Right cardiac atrium (tissue), 5 donors: ENCODE measurements around the gene MGAT4D. TPM values are rescaled to one million over a fixed set of nuclear protein-coding genes. Genes with fewer than 3 reads are reported as not detected.
A peak's percentile ranks its signal among the peaks of the same experiment; 100 is the strongest.
"Not testable (repeated sequence)": the region's sequence is repeated elsewhere in the genome, so short reads cannot be mapped to it uniquely, and the experiment has no call there.

Source experiments
- ATAC-seq, 2 donors: fragments of 200-7000 bp; cut with Tn5 transposase; one replicate each; pipeline versions ENCODE4 v1.8.0 to v1.9.1; 2020; ENCODE audit warnings: moderate library complexity in 2 of 2, mild to moderate bottlenecking in 1 of 2
- DNase-seq, 3 donors: peaks; one replicate each; pipeline ENCODE4 v3.0.0-alpha.2; 2020
- H3K27ac ChIP-seq: one replicate; pipeline ENCODE4 v1.5.1; 2013; ENCODE audit warnings: mild to moderate bottlenecking, low read length, control low read depth, moderate library complexity
- H3K27me3 ChIP-seq: one replicate; pipeline ENCODE4 v1.6.1; 2013; ENCODE audit not compliant: control insufficient read depth, insufficient read depth
- H3K4me1 ChIP-seq: one replicate; pipeline ENCODE4 v1.6.1; 2013; ENCODE audit warnings: low read length; ENCODE audit not compliant: control insufficient read depth, insufficient read depth
- H3K4me3 ChIP-seq: one replicate; pipeline ENCODE4 v1.5.1; 2013; ENCODE audit warnings: low read length, control low read depth
- H3K9me3 ChIP-seq: one replicate; pipeline ENCODE4 v1.6.1; 2013; ENCODE audit warnings: low read length; ENCODE audit not compliant: control insufficient read depth
- WGBS: extraction: QIAGEN DNeasy Blood & Tissue Kit; methylation state at CpG from one replicate; pipeline ENCODE4 v1.1.7; 2013; 5-methylcytosine and 5-hydroxymethylcytosine counted together
- intact Hi-C, 4 donors: fragments of 100-400 bp; cut with DNase I; formaldehyde crosslinking; loops; one replicate each; pipeline versions ENCODE4 v1.11.0 to v1.14.0; 2022 to 2023
- long read RNA-seq, 4 donors: library from polyadenylated mRNA; unstranded; transcript quantifications; one replicate each; pipeline ENCODE4 v2.0.0, GENCODE V29; 2020 to 2021
- polyA plus RNA-seq: library from polyadenylated mRNA; stranded (reverse); fragments of 200-250 nt; gene quantifications from one replicate; pipeline ENCODE4 v1.2.3, GENCODE V29; 2013
- total RNA-seq, 4 donors: library from RNA; stranded (reverse); fragmentation: NEBNext Ultra II Directional; extraction: Animal tissue kit (Norgen Biotek cat#: 25700); gene quantifications; one replicate each; pipeline ENCODE4 v1.2.1, GENCODE V29; 2021
- donor health status: healthy with polysubstance abuse.
- donor health status: DM: no; HTN: yes; CAD: no.
- donor health status: DM: no; HTN: no; CAD: no.
- donor health status: DM: no; HTN: yes; CAD: no; lungs with severe emphysema.
- donor health status: DM: yes; HTN: yes; CAD: no.

MGAT4D gene
- not detected for total RNA-seq
- polyA plus RNA-seq: not detected
- long read RNA-seq, donor 1: 0 reads
- long read RNA-seq, donor 2: 0 reads
- long read RNA-seq, donor 3: 0 reads
- long read RNA-seq, donor 4: 0 reads

- no peaks in the 10 kb centered on the region for H3K9me3 ChIP-seq
- H3K27ac ChIP-seq: no peak within 1 kb of the TSS
- no peaks in the 10 kb centered on the region for H3K27me3 ChIP-seq
- DNase-seq: peak in 2 of 3 donors; percentile 44 to 46
- intact Hi-C loops: no loop called here
- peak in 1 of 2 donors; percentile 53 for ATAC-seq
- 8% methylated on average over 68 of the region's 68 CpGs for WGBS
- H3K4me1 ChIP-seq: no peaks in the 10 kb centered on the region
- H3K4me3 ChIP-seq: peak within 1 kb of the TSS; percentile 29
Observed at GRCh38 chr4:140497747-140498636, at the start of gene MGAT4D. MGAT4D (minus strand) TSS chr4:140498293; CDS start chr4:140498222, 71 bp downstream.

GRCh38 chr4:140533951-140534480 is 35.9 kb upstream of the MGAT4D start:
- Histone ChIP-seq H3K27ac (no peak overlapping the region), H3K4me3 (no peak overlapping the region), H3K27me3 (no peaks in the 10 kb centered on the region), H3K4me1 (no peaks in the 10 kb centered on the region), H3K9me3 (no peaks in the 10 kb centered on the region)
- WGBS: 87% methylated on average over 4 of the region's 4 CpGs
- DNase-seq (no peak), ATAC-seq (no peak)
- intact Hi-C loops: no loop called here

GRCh38 chr4:140529434-140529833 is 31.3 kb upstream of the MGAT4D start:
- intact Hi-C loops: loop anchor here in 1 of 4 donors (5.0 to 10.0 kb wide), 2 partner anchors 157 to 325 kb away; partner anchors contain the start of gene SCOC
- ATAC-seq: peak; percentile 73 to 84

GRCh38 chr4:140523857-140524742 is 26.0 kb upstream of the MGAT4D start, which contains the start of gene ELMOD2:
ELMOD2 (plus strand) TSS chr4:140524168; CDS start chr4:140525429, 1,261 bp downstream.
- Histone ChIP-seq H3K27me3 (no peaks in the 10 kb centered on the region), H3K27ac (peak within 1 kb of the TSS; percentile 64), H3K4me1 (no peaks in the 10 kb centered on the region), H3K9me3 (no peaks in the 10 kb centered on the region), H3K4me3 (peak within 1 kb of the TSS; percentile 76)
- WGBS: under 1% methylated on average over 77 of the region's 77 CpGs
- DNase-seq (peak; percentile 99 to 100 (median 100)), ATAC-seq (peak; percentile 100)
- intact Hi-C loops: loop anchor here in 1 of 4 donors (10.0 kb wide), 1 partner anchor 331 kb away; no protein-coding TSS in a partner anchor

More at GRCh38 chr4:140529434-140529833, 31.3 kb upstream of the MGAT4D start:
- no peaks in the 10 kb centered on the region for H3K9me3 ChIP-seq
- WGBS: 46% methylated on average over 1 of the region's 1 CpG
- H3K27me3 ChIP-seq: no peaks in the 10 kb centered on the region
- H3K27ac ChIP-seq: no peak overlapping the region
- no peak overlapping the region for H3K4me3 ChIP-seq
- no peaks in the 10 kb centered on the region for H3K4me1 ChIP-seq
- no peak for DNase-seq

- ATAC-seq (peak in 1 of 2 donors; percentile 1), DNase-seq (no peak)
- WGBS: 11% methylated on average over 8 of the region's 8 CpGs
- Histone ChIP-seq H3K27me3 (no peaks in the 10 kb centered on the region), H3K4me1 (no peaks in the 10 kb centered on the region), H3K9me3 (no peaks in the 10 kb centered on the region), H3K27ac (no peak overlapping the region), H3K4me3 (peak overlapping the region; percentile 40)
- intact Hi-C loops: loop anchor here in 1 of 4 donors (10.0 kb wide), 1 partner anchor 331 kb away; no protein-coding TSS in a partner anchor
Observed at GRCh38 chr4:140523370-140523856, 25.3 kb upstream of the MGAT4D start.

- WGBS: 41% methylated on average over 1 of the region's 1 CpG
- H3K9me3 ChIP-seq: no peaks in the 10 kb centered on the region
- intact Hi-C loops: no loop called here
- no peak overlapping the region for H3K4me3 ChIP-seq
- H3K4me1 ChIP-seq: no peaks in the 10 kb centered on the region
- H3K27me3 ChIP-seq: no peaks in the 10 kb centered on the region
- ATAC-seq: no peak
- DNase-seq: no peak
- H3K27ac ChIP-seq: no peak overlapping the region
Observed at GRCh38 chr4:140515423-140515822, 17.3 kb upstream of the MGAT4D start.

GRCh38 chr4:140513765-140514164 is 15.7 kb upstream of the MGAT4D start:
- intact Hi-C loops, H3K4me1 ChIP-seq, ATAC-seq, H3K4me3 ChIP-seq, H3K9me3 ChIP-seq, H3K27ac ChIP-seq, DNase-seq, H3K27me3 ChIP-seq: not testable (repeated sequence)
- 95% methylated on average over 5 of the region's 5 CpGs for WGBS

GRCh38 chr4:140504261-140504660 is 6.2 kb upstream of the MGAT4D start:
- ATAC-seq (no peak), DNase-seq (no peak)
- Histone ChIP-seq H3K27me3 (no peaks in the 10 kb centered on the region), H3K9me3 (no peaks in the 10 kb centered on the region), H3K4me1 (no peaks in the 10 kb centered on the region), H3K4me3 (no peak overlapping the region), H3K27ac (no peak overlapping the region)
- intact Hi-C loops: no loop called here

GRCh38 chr4:140499391-140499790 is 1.3 kb upstream of the MGAT4D start:
- WGBS: 88% methylated on average over 4 of the region's 4 CpGs
- Histone ChIP-seq H3K27ac (no peak overlapping the region), H3K9me3 (no peaks in the 10 kb centered on the region), H3K4me1 (no peaks in the 10 kb centered on the region), H3K27me3 (no peaks in the 10 kb centered on the region), H3K4me3 (no peak overlapping the region)
- intact Hi-C loops: no loop called here
- no peak for ATAC-seq
- DNase-seq: no peak

GRCh38 chr4:140497405-140497746 is 717 bp downstream of the MGAT4D start:
- Histone ChIP-seq H3K9me3 (no peaks in the 10 kb centered on the region), H3K4me3 (peak overlapping the region; percentile 29), H3K27ac (no peak overlapping the region), H3K27me3 (no peaks in the 10 kb centered on the region), H3K4me1 (no peaks in the 10 kb centered on the region)
- ATAC-seq (no peak), DNase-seq (no peak)
- WGBS: 83% methylated on average over 11 of the region's 11 CpGs
- intact Hi-C loops: no loop called here
